GM19193 (cell line): ENCODE data around the gene MCOLN3.

Source experiments
- POLR2A ChIP-seq: IDR thresholded peaks from 4 replicates; pipeline ENCODE4 v1.6.1; 2011; ENCODE audit not compliant: insufficient read depth, insufficient read length; ENCODE audit errors: extremely low read depth

MCOLN3 gene

GRCh38 chr1:85019994-85020393 lies 28.3 kb downstream of the MCOLN3 start:
- TF ChIP-seq POLR2A, result no peak

GRCh38 chr1:85015826-85016225 lies 32.5 kb downstream of the MCOLN3 start:
- no peak for TF ChIP-seq POLR2A

- TF ChIP-seq POLR2A, result no peak
Measured at GRCh38 chr1:85001742-85002141, 46.6 kb downstream of the MCOLN3 start.

GRCh38 chr1:84998642-84999280 lies 49.5 kb downstream of the MCOLN3 start:
- peak; percentile 36 for TF ChIP-seq POLR2A

- no peak for TF ChIP-seq POLR2A
Measured at GRCh38 chr1:84997667-84998600, 50.4 kb downstream of the MCOLN3 start.

GRCh38 chr1:84996846-84997666 lies 51.2 kb downstream of the MCOLN3 start, which contains the start of gene MCOLN2:
TSS of gene MCOLN2 (minus strand) at chr1:84997113. CDS start at chr1:84996872, 241 bp downstream.
- TF ChIP-seq POLR2A, result peak; percentile 81

- TF ChIP-seq POLR2A, result peak; percentile 8
Measured at GRCh38 chr1:84995484-84996334, 52.6 kb downstream of the MCOLN3 start.

GRCh38 chr1:84991097-84991920 lies 57.0 kb downstream of the MCOLN3 start:
- no peak for TF ChIP-seq POLR2A

GRCh38 chr1:84988588-84988987 lies 59.7 kb downstream of the MCOLN3 start:
- TF ChIP-seq POLR2A, result no peak

GRCh38 chr1:84985365-84985764 lies 62.9 kb downstream of the MCOLN3 start:
- no peak for TF ChIP-seq POLR2A

GRCh38 chr1:84982395-84982794 lies 65.9 kb downstream of the MCOLN3 start:
- TF ChIP-seq POLR2A, result no peak

GRCh38 chr1:84975035-84975434 lies 73.3 kb downstream of the MCOLN3 start:
- TF ChIP-seq POLR2A, result no peak
